Skeletal muscle tissue (tissue), 5 donors: ENCODE measurements around the gene JUP. TPM values are rescaled to one million over a fixed set of nuclear protein-coding genes. Genes with fewer than 3 reads are reported as not detected.

ENCODE experiments used
- H3K27ac ChIP-seq: one replicate; pipeline ENCODE4 v1.7.0; 2013; ENCODE audit warnings: mild to moderate bottlenecking, low read depth, low read length, inconsistent platforms
- H3K27me3 ChIP-seq, 3 donors: one replicate each; pipeline ENCODE4 v1.7.0; 2013; ENCODE audit warnings: low read length in 3 of 3; ENCODE audit not compliant: control insufficient read depth in 3 of 3, insufficient read depth in 3 of 3
- H3K36me3 ChIP-seq, 3 donors: one replicate each; pipeline ENCODE4 v1.7.0; 2013; ENCODE audit warnings: low read length in 3 of 3; ENCODE audit not compliant: control insufficient read depth in 3 of 3, insufficient read depth in 3 of 3
- H3K4me1 ChIP-seq, 3 donors: one replicate each; pipeline ENCODE4 v1.7.0; 2013; ENCODE audit warnings: low read length in 3 of 3, mild to moderate bottlenecking in 3 of 3; ENCODE audit not compliant: control insufficient read depth in 3 of 3, insufficient read depth in 3 of 3
- H3K4me3 ChIP-seq, 3 donors: one replicate each; pipeline ENCODE4 v1.7.0; 2013; ENCODE audit warnings: low read length in 3 of 3
- H3K9ac ChIP-seq, 3 donors: one replicate each; pipeline ENCODE4 v1.7.0; 2013; ENCODE audit warnings: low read length in 3 of 3, mild to moderate bottlenecking in 3 of 3, moderate library complexity in 2 of 3, low read depth in 1 of 3
- H3K9me3 ChIP-seq, 3 donors: one replicate each; pipeline ENCODE4 v1.7.0; 2013; ENCODE audit warnings: low read length in 3 of 3; ENCODE audit not compliant: control insufficient read depth in 3 of 3
- small RNA-seq: library from RNA; depleted of rRNA; stranded (forward); fragments of <200 nt; gene quantifications from one replicate; pipeline ENCODE3, GENCODE V24; 2014
- total RNA-seq: library from RNA; depleted of rRNA; stranded (reverse); fragments of >200 nt; gene quantifications from one replicate; pipeline ENCODE4 v1.2.3, GENCODE V29; 2014
- donor health status: Osteomylitis.

Gene JUP
- total RNA-seq, 1 donor from 2014 or later = 24.5 TPM

DNA sequence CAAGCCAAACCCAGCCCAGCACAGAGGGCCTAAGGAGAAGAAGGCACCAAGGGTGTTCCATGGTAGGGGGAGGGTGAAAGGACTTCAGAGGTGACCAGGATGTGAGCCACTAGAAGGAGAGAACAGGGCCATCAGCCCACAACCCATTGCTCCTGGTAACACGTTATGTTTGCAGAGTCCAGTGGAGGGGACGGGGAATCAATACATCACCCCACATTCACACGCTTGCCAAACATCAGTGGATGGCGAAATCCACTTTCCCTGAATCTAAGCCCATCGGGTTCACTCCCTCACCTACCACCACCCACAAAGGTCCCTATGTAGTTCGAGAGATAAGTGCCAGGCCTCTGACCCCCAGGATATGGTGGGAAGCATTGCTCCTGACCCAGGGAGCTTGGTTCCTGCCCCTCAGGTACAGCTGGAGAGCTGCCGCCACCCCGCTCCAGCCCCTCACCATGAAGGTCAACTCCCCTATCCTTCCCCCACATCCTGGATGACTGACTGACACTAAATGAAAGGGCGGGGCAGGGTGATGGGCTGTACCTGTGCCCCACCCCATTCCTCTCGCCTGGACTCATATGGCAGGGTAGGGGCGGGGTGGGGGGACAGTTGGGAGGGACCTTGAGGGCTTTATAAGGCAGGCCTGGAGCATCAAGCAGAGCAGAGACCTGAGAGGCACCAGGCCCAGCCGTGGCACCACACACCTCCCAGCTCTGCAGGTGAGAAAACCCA is 74.7 kb downstream of the JUP start, which contains the start of gene GAST:
TSS of gene GAST (plus strand) at position 663 of the 732 bp plus-strand sequence. CDS start 3,106 bp downstream, outside the sequence.
- peaks cover 0 to 3% (median 0%) of the 10 kb centered on the region in 3 donors for H3K27me3 ChIP-seq
- H3K4me1 ChIP-seq = no peaks in the 10 kb centered on the region
- H3K4me3 ChIP-seq = no peak within 1 kb of the TSS
- no peaks in the 10 kb centered on the region for H3K9me3 ChIP-seq
- no peak within 1 kb of the TSS for H3K9ac ChIP-seq
- H3K36me3 ChIP-seq = no peaks in the 10 kb centered on the region
- H3K27ac ChIP-seq = no peak within 1 kb of the TSS

- H3K9ac ChIP-seq = no peak overlapping the region
- no peak overlapping the region for H3K27ac ChIP-seq
- no peak overlapping the region for H3K4me3 ChIP-seq
- H3K4me1 ChIP-seq = no peaks in the 10 kb centered on the region
- no peaks in the 10 kb centered on the region for H3K9me3 ChIP-seq
- no peaks in the 10 kb centered on the region for H3K36me3 ChIP-seq
- peaks cover 0 to 3% (median 0%) of the 10 kb centered on the region in 3 donors for H3K27me3 ChIP-seq
Observed at GRCh38 chr17:41710472-41711090, 75.9 kb downstream of the JUP start.

- H3K9me3 ChIP-seq = no peaks in the 10 kb centered on the region
- no peak overlapping the region for H3K27ac ChIP-seq
- no peaks in the 10 kb centered on the region for H3K4me1 ChIP-seq
- H3K4me3 ChIP-seq = no peak overlapping the region
- H3K36me3 ChIP-seq = no peaks in the 10 kb centered on the region
- H3K9ac ChIP-seq = no peak overlapping the region
- H3K27me3 ChIP-seq = peaks cover 0 to 3% (median 0%) of the 10 kb centered on the region in 3 donors
Observed at GRCh38 chr17:41707803-41708669, 78.5 kb downstream of the JUP start.

DNA sequence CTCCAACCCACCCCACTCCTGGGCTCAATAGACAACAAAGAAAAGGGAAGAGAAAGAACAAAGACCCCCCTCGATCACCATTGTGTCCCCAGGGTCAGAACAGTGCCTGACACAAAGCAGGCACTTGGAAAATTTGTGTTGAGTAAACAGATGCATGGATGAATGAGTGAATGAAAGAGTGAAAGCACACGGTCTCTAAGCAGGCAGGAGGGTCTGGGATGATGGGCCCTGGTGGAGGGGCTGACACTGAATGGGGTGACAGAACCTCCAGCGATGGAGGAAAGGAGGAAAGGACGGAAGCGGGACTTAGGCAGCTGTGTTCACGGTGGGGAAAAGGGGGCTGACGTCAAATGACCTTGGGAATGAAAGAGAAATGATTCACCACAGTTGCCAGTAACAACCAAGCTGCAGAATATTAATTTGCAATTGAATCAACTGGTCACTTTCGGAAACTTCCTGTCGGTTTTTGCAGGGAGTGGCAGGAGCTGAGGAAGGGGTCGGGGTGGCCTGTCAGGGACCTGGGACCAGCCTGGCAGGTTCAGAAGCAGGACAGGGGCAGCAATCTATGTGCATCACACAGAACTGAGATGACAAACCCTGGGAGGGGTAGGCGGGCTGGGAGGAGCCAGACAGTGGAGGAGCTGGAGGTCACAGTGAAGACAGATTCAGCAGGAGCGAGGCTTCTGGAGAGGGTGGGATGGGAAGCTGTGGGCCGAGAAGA is 81.1 kb downstream of the JUP start:
- Histone ChIP-seq H3K4me3 (no peak overlapping the region), H3K27me3 (no peaks in the 10 kb centered on the region), H3K36me3 (no peaks in the 10 kb centered on the region), H3K27ac (no peak overlapping the region), H3K4me1 (no peaks in the 10 kb centered on the region), H3K9ac (no peak overlapping the region), H3K9me3 (no peaks in the 10 kb centered on the region)

Small RNAs within 50 kb of the gene (small RNA-seq; reads per million reads assigned to genes)
- gene RN7SL399P (not detected), gene RNA5SP442 (not detected)

Other genes with a start within 250 kb of the JUP start
- not detected for gene KRT9, start 214.7 kb downstream of the JUP start, total RNA-seq
- gene KRT14, start 199.8 kb downstream of the JUP start, total RNA-seq = 1.0 TPM
- gene KRT16, start 173.9 kb downstream of the JUP start, total RNA-seq = 0.52 TPM
- gene KRT17, start 162.1 kb downstream of the JUP start, total RNA-seq = 2.1 TPM
- 100 TPM for gene EIF1, start 97.8 kb downstream of the JUP start, total RNA-seq
- gene GAST, start 74.4 kb downstream of the JUP start, total RNA-seq = not detected
- not detected for gene HAP1, start 52.1 kb downstream of the JUP start, total RNA-seq
- 31.8 TPM for gene P3H4, start 25.2 kb upstream of the JUP start, total RNA-seq
- 76.2 TPM for gene FKBP10, start 26.3 kb upstream of the JUP start, total RNA-seq
- gene NT5C3B, start 49.5 kb upstream of the JUP start, total RNA-seq = 32.4 TPM
- not detected for gene KLHL10, start 51.1 kb upstream of the JUP start, total RNA-seq
- gene KLHL11, start 78.7 kb upstream of the JUP start, total RNA-seq = 19.3 TPM
- 49.1 TPM for gene ACLY, start 132.2 kb upstream of the JUP start, total RNA-seq
- gene ODAD4, start 143.9 kb upstream of the JUP start, total RNA-seq = 1.0 TPM
- gene CNP, start 180.1 kb upstream of the JUP start, total RNA-seq = 25.1 TPM
- 55.3 TPM for gene DNAJC7, start 230.7 kb upstream of the JUP start, total RNA-seq
- gene NKIRAS2, start 233.4 kb upstream of the JUP start, total RNA-seq = 22.4 TPM